HG02678 (cell line): Measurements from ENCODE around the gene SST.

Experiments
- ATAC-seq: cut with Tn5 transposase; IDR thresholded peaks from one replicate; pipeline ENCODE4 v1.9.1; 2021; ENCODE audit warnings: mild to moderate bottlenecking, moderate library complexity; ENCODE audit not compliant: unreplicated experiment

The SST gene

DNA sequence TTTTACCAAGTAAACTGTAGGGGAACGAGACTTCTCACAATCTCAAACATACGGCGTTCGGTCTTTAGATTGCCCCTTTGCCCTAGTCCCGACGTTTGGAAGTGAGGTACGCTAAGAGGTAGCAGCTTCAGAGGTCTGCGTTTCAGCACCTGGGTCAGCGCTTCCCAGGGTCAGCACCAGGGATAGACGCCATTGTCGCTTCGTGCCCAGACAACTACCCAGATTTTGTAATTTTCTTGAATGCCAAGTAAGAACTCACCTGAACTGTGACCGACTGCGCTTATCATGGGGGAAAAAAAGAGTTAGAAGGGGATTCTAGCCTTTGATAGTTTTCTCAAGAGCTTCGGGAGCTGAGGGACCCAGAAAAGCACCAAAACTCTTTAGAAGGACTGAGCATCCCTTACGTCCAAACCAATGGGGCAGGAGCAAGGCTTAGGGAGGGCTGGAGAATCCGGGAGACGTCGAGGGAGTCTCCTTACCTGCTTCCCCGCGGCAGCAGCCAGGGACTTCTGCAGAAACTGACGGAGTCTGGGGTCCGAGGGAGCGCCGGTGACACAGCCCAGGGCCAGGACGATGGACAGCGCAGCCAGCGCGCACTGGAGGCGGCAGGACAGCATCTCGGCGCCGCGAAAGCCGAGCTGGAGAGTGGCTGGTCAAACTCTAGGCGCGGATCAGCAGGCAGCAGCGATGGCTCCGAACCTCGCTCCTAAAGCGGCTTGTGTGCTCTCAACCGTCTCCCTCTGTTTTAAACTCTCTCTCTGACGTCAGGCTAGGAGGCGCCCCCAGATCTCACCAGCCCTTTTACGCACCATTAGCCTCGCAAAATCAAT, at the start of gene SST:
Gene SST, minus strand, starts transcription at position 720 of the 830 bp plus-strand sequence. Its CDS starts 103 bp downstream, at position 617.
- no peak for ATAC-seq

- no peak for ATAC-seq
Measured at GRCh38 chr3:187719628-187720336, 49.6 kb upstream of the SST start.

GRCh38 chr3:187718802-187719201, 48.6 kb upstream of the SST start:
- ATAC-seq, result no peak

DNA sequence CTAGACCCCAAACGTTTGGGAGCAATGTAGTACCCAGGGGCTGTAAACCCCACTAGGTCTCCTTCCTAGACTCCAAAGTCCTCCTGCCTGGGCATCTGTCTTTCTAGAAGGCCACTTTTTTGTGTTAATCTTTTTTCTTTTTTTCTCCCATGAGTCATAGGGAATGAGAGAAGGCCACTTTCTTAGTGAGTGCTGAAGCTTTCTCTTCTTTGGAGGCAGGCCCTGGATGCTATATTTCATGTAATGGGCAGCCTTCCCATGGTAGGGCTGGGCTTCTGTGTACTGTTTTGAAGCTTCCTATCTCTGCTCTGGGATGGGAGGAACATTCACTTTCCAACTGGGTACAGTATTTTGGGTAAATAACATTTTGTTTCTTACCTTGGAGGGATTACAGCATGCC, 47.4 kb upstream of the SST start:
- ATAC-seq, result no peak

GRCh38 chr3:187714404-187714979, 44.3 kb upstream of the SST start:
- peak; percentile 97 for ATAC-seq

DNA sequence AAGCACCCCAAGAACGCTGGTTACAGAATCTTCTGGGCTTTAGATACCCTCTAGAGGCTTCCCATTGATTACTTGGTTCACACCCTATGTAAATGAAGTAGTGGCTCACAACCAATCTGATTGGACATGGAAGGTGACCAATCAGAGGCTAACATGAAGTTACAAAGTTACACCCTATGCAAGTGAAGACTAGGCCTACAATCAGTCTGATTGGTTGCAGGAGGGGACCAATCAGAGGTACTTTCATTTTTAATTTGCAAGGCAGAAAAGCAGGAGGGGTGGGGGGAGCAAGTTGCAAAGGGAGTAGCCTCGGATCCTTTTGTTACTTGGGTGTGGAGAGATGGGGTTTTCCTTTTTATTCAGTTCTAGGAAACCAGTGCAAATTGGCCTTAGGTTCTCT, 43.3 kb upstream of the SST start:
- ATAC-seq, result no peak

DNA sequence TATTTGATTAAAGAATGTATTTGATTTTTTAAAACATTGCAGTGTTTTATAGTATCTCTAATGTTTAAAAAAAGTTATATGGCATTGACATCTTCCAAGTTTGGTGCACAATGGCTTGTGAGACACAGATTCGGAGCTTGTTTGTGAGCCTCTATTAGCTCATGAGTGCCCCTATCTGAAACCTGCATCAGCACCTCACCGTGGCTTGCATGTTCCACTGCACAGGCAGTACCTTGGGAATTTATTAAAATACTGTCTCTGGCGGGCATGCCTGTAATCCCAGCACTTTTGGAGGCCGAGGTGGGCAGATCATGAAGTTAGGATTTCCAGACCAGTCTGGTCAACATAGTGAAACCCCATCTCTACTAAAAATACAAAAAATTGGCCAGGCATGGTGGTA, 39.0 kb upstream of the SST start:
- ATAC-seq, result no peak

DNA sequence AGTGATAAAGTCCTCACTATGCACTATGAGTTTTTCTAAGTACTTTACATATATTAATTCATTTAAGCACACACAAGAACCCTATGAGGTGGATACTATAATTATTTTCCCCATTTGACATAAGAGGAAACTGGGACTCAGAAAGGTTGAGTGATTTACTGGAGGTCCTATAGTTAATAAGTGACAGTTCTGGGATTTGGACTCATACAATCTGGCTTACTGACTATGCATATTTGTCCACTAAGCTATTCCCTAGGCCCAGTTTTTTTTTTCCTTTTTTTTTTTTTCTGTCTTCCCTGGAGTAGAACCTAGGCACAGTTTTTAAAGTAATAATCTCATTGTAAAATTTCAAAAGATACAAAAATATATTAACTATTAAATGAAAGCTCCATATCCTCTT, 38.5 kb upstream of the SST start:
- ATAC-seq, result no peak

DNA sequence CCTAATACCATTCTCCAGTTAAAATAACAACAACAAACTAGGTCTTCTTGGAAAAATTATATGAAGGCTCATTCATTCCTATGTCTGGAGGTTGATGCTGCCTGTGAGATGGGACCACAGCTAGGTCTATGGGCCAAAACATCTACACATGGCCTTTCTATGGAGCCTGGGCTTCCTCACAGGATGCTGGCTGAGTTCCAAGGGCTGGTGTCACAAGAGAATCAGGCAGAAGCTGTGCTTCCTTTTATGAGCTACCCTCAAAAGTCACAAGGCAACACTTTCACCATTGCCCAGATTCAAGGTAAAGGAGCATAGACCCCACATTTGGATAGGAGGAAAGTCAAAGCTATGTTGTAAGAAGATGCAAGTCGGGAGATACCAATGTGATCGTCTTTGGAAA, 36.8 kb upstream of the SST start:
- no peak for ATAC-seq

DNA sequence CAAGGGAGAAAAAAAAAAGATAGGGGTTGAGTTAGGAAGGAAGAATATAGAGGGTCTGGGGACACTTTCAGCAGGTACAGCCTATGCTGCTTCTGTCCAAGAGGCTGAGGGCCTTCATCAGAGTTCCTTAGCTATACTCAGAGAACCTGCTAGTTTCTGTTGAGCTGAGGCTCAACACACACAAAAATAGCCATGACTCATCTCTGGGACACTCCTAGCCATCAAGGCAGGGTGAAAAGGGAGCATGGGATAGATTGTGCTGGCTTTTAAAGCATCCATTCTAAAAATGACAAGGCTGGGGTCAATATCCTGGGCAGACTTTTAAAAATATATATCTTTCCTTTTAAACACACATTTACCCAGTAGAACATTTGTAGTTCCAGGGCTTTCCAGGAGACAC, 35.0 kb upstream of the SST start:
- ATAC-seq, result no peak

DNA sequence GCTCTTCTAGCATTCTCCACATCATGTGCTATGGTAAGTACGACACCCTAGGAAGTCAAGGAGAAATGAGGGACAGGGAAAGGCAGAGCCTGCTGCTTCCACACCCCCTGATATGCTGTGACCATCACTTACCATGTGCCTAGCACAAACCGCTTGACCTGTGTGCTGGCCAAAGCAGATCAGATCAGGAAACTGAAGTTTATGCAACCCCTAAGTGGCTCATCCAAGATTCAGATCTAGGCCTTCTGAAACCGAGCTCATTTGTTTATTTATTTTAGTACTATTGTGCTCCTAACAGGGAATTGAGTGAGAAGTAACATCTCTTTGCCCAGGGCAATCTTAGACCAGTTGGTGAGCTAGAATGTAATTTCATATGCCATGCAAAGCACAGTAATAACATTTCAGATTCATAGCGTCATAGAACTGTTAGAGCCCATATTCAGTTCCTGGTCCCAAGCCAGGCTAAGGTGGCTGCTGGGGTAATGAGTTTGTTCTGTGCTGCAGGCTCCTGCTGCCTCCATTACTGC, 32.4 kb upstream of the SST start, which contains the start of gene RTP2:
Gene RTP2, minus strand, starts transcription at position 51 of the 527 bp plus-strand sequence. CDS start 429 bp downstream, outside the sequence.
- ATAC-seq, result no peak

GRCh38 chr3:187700249-187700648, 30.1 kb upstream of the SST start:
- ATAC-seq, result no peak

- no peak for ATAC-seq
Measured at GRCh38 chr3:187698499-187699399, 28.6 kb upstream of the SST start.

DNA sequence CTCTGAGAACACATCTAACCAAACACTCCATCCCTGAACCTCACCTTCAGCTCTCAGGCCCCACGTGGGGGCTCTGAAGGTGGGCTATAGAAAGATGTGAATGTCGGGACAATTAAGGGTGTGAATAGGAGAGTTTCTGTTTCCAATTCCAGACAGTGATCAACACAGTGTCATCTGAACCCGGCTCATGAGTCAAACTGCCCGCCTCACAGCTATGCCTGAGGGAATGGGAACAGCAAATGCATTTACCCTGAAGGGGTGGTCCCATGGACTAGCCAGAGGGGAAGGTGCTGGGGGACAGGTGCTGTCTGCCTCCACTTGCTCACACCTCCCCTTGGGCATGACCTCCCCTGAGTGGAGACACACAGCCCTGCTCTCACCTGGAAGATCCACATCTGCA, 25.8 kb upstream of the SST start:
- ATAC-seq, result no peak

DNA sequence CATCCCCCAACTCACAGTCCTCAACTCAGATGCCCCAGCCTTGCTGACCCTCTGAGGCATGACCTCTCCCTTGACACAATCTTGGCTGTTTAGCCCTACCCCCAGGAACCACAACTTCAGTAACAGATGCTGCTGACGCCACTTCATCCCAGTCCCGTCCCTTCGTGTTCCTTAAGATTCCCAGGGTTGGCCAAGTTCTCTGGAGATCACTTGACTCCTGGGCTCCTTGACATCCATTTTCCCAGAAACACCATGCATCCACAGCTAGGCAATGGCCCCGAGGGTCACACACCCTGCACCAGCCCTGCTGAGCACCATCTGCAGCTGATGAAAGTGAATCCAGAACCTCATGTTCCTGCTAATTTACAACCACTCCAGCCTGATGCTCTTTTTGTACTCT, 25.3 kb upstream of the SST start:
- ATAC-seq, result no peak

DNA sequence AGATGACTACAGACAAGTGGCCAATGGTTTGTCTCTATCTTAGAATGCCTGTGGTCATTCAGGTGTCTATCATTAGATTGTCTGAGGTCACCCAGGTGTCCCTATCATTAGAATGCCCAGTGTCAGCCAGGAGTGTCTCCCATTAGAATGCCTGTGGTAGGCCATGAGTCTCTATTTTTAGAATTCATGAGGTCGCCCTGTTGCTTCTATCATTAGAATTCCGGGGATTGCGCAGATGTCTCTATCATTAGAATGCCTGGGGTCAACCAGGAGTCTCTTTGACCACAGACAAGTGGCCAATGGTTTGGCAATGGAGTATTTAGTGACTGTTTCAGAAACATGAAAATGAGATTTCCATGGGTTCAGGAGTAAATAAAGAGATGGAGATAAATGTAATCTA, 24.6 kb upstream of the SST start:
- no peak for ATAC-seq

DNA sequence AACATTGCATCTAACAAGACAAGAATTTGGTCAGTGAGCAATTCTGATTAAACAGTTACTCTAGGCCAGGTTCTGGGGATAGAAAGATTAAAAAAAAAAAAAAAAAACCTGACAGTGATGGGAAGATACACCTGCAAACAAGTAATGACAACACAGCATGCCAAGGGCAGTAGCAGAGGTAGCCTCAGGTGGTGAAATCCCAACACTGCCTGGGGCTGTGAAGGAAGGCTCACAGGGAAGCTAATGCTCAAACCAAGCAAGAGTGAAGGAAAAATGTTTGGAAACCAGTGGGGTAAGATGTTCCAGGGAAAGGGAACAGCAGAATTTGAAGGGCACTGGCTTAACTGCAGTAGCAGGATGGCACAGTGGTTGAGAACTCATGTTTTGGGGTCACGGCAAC, 23.2 kb upstream of the SST start:
- no peak for ATAC-seq

DNA sequence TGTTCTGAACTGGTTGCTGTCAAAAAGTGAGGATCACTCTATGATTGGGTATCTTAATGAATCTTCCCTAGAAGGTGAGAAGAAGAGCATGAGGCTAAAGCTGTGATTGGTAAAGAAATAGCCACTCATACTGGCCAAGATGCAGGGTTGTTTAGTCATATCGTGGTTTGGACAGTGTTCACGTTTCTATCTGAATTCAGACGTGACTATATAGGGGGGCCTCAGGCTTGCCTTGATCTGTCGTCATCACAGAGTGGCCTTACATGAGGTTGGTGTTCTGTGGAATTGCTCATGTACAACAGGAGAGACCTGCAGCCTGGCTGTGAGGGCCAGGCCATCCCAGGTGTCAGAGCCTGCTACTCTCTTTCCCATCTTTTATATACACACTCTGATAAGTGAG, 19.8 kb upstream of the SST start:
- ATAC-seq, result no peak

- no peak for ATAC-seq
Measured at GRCh38 chr3:187686621-187687273, 16.6 kb upstream of the SST start.

DNA sequence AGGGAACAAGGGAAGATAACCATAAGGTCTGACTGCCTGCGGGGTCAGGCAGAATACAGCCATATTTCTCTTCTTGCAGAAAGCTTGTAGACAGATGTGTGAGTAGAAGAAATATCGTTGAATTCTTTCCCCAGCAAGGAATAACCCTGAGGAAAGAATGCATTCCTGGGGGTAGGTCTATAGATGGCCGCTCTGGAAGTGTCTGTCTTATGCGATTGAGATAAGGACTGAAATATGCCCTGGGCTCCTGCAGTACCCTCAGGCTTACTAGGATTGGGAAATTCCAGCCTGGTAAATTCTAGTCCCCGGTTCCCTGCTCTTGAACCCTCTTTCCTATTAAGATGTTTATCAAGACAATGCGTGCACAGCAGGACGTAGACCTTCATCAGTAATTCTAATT, 15.8 kb upstream of the SST start:
- no peak for ATAC-seq
